ENCODE data around the gene SPINT2. TPM values are rescaled to one million over a fixed set of nuclear protein-coding genes. Genes with fewer than 3 reads are reported as not detected.

SPINT2 gene
- total RNA-seq, 1 donor from 2014 or later = 202 TPM

DNA sequence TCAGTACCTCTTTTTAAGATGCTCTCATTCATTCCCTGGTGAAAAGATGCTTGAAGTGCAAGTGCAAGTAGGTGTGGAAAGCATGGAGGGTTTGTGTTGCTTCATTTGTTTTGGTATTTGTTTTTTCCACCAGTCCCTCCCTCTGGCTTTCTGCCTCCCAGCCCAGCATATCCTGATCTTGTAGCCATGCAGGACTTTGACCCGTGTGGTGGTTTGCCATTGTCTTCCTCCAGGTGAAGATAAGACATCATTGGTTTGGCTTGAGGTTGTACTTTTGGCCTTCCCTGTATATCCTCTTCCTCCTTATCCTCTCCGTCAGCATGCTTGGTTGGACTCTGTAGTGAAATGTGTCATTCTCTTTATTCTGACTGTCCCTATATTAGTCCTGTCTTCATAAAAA lies 9.1 kb downstream of the SPINT2 start:
- Histone ChIP-seq H3K4me3 (no peak overlapping the region), H3K27me3 (ENCODE audit: low read depth) (no peaks in the 10 kb centered on the region), H3K4me1 (peaks cover 58% of the 10 kb centered on the region), H3K27ac (no peak overlapping the region), H3K36me3 (no peaks in the 10 kb centered on the region), H3K9me3 (no peaks in the 10 kb centered on the region)
- ATAC-seq (no peak), DNase-seq (no peak)
- TF ChIP-seq, protein P1, sequence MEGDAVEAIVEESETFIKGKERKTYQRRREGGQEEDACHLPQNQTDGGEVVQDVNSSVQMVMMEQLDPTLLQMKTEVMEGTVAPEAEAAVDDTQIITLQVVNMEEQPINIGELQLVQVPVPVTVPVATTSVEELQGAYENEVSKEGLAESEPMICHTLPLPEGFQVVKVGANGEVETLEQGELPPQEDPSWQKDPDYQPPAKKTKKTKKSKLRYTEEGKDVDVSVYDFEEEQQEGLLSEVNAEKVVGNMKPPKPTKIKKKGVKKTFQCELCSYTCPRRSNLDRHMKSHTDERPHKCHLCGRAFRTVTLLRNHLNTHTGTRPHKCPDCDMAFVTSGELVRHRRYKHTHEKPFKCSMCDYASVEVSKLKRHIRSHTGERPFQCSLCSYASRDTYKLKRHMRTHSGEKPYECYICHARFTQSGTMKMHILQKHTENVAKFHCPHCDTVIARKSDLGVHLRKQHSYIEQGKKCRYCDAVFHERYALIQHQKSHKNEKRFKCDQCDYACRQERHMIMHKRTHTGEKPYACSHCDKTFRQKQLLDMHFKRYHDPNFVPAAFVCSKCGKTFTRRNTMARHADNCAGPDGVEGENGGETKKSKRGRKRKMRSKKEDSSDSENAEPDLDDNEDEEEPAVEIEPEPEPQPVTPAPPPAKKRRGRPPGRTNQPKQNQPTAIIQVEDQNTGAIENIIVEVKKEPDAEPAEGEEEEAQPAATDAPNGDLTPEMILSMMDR (IDR thresholded peaks at IDR 0.05) = no peak
- intact Hi-C loops (cut with DNase I) = no loop called here

DNA sequence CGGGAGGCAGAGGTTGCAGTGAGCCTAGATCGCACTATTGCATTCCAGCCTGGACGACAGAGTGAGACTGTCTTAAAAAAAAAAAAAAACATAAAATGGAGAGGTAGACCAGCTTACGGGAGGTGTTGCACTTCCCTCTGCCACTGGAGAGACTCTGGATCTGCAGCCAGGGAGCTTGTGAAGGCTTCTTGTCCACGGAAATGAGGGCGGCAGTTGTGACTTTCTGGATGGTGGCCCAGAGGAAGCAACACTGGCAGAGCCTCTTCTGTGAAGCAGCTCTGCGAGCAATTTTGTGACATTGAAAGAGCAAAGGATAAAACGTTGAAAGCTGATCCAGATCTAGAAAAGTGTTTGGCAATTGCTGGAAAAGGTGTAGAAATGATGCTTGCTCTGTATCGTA lies 10.4 kb downstream of the SPINT2 start:
- intact Hi-C loops (cut with DNase I) = no loop called here
- peak overlapping the region; percentile 31 for H3K27ac ChIP-seq
- no peaks in the 10 kb centered on the region for H3K36me3 ChIP-seq
- H3K4me1 ChIP-seq = peaks cover 70% of the 10 kb centered on the region
- H3K27me3 ChIP-seq (ENCODE audit: low read depth) = no peaks in the 10 kb centered on the region
- ATAC-seq (no peak), DNase-seq (no peak)
- TF ChIP-seq, protein P1 (IDR thresholded peaks at IDR 0.05) = no peak
- H3K4me3 ChIP-seq = no peak overlapping the region
- no peaks in the 10 kb centered on the region for H3K9me3 ChIP-seq

DNA sequence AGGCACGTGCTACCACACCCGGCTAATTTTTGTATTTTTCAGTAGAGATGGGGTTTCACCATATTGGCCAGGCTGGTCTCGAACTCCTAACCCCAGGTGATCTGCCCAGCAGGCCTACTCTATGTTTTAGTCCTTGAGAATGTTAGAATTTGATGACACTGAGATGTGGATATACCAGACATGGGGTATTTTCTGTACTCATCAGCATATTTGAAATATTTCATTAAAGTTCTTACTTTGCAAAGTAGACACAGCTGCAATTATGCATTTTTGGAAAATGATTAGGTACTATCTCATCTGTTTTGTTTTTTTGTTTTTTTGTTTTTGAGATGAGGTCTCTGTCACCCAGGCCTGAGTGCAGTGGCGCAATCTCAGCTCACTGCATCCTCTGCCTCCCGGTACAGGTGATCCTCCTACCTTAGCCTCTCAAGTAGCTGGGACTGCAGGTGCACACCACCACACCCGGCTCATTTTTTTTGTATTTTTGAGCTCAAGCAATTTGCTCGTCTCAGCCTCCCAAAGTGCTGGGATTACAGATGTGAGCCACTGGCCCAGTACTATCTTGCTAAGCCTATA lies 12.7 kb downstream of the SPINT2 start:
- Histone ChIP-seq H3K4me1 (peaks cover 65% of the 10 kb centered on the region), H3K36me3 (no peaks in the 10 kb centered on the region), H3K9me3 (no peaks in the 10 kb centered on the region), H3K27me3 (ENCODE audit: low read depth) (no peaks in the 10 kb centered on the region), H3K4me3 (no peak overlapping the region), H3K27ac (peak overlapping the region; percentile 72)
- ATAC-seq = no peak
- TF ChIP-seq, protein P1 (IDR thresholded peaks at IDR 0.05) = no peak
- no peak for DNase-seq
- intact Hi-C loops (cut with DNase I) = no loop called here

DNA sequence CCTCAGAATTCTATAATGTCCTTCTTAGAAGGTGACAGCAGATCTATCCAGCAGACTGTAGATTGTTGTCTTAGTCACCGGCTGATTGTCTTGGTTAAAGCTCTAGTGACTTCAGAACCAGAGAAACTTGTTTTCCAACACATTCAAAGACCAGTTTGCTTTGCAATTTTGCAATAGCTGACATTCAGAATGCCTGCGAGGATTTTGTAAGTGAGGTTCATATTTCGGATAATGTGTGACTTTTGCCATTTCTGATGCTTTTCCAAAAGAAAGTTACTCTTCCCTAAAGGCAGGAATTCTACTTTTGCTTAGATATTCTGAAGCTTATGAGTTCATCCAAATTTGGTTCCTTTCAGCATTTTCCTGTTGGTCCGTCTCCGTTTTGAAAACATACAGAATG lies 13.2 kb downstream of the SPINT2 start:
- ATAC-seq (peak in 1 of 2 donors; percentile 73), DNase-seq (no peak)
- Histone ChIP-seq H3K9me3 (no peaks in the 10 kb centered on the region), H3K36me3 (no peaks in the 10 kb centered on the region), H3K4me1 (peaks cover 70% of the 10 kb centered on the region), H3K27ac (peak overlapping the region; percentile 72), H3K4me3 (no peak overlapping the region), H3K27me3 (ENCODE audit: low read depth) (no peaks in the 10 kb centered on the region)
- TF ChIP-seq, protein P1 (IDR thresholded peaks at IDR 0.05) = no peak
- intact Hi-C loops (cut with DNase I) = no loop called here

DNA sequence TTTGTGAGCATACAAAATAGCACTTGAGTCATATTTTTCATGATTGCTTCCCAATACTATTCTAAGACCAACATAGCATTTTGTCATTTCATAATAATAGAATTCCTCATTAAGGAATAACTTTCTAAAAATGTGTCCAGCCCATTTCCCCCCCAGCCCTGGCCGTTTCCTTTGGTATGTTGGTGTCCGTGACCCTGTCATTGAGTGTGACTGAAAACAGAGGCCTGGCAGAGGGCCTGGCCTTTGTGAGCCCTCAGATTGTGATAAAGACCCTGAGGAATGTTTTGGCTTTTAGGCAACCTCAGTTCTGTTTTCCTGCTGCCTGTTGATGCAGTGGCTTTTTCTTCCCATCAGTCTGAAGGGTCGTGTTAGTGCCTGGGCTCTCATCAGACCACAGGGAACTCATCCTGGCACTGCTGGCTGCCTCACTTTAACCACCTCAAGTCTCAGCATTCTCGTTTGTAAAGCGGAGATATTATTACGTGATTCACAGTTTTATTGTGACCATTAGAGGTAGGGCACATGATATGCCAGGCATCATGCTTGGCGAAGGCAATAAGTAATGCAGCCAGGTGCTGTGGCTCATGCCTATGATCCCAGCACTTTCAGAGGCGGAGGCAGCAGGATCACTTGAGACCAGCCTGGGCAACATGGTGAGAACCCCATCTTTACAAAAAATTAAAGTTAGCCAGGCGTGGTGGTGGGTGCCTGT lies 13.8 kb downstream of the SPINT2 start:
- Histone ChIP-seq H3K4me1 (peaks cover 76% of the 10 kb centered on the region), H3K4me3 (no peak overlapping the region), H3K27ac (peak overlapping the region; percentile 72), H3K27me3 (ENCODE audit: low read depth) (no peaks in the 10 kb centered on the region), H3K9me3 (no peaks in the 10 kb centered on the region), H3K36me3 (no peaks in the 10 kb centered on the region)
- DNase-seq = peak; percentile 62
- TF ChIP-seq, protein P1 (IDR thresholded peaks at IDR 0.05) = no peak
- intact Hi-C loops (cut with DNase I) = no loop called here
- peak; percentile 82 to 83 for ATAC-seq

All from lower lobe of right lung (tissue), 2 donors.